ENCODE results near the gene TIMM29. TPM values are rescaled to one million over a fixed set of nuclear protein-coding genes. Genes with fewer than 3 reads are reported as not detected.

Gene TIMM29
- total RNA-seq (10 to 100 TPM; 19.2 to 40.4 (median 37.2) TPM), total RNA-seq (13.9 to 38.5 (median 25.3) reads per million in 29 experiments)
- total RNA-seq (2013): 34.3 TPM

GRCh38 chr19:10928563-10929401, at the start of gene TIMM29, which contains the start of gene YIPF2:
Gene TIMM29 (plus strand): TSS chr19:10928811. CDS start chr19:10928823, 12 bp downstream.
Gene YIPF2 (minus strand): TSS chr19:10928639. CDS start chr19:10928410, 229 bp downstream.
- ChIA-PET POLR2A (interaction anchor here in 1 of 2 donors (0.6 kb wide), 1 partner anchor 410 kb away, joined by 3 read pairs; no protein-coding TSS in a partner anchor), CTCF (no interaction called here)
- Mint-ChIP-seq H3K4me3 (peak within 1 kb of the TSS; percentile 90 to 92 (median 91)), H3K36me3 (peaks cover 5% of the 10 kb centered on the region), H3K4me1 (peaks cover 17 to 31% (median 27%) of the 10 kb centered on the region in 3 donors), H3K9me3 (no peaks in the 10 kb centered on the region), H3K27ac (peak within 1 kb of the TSS; percentile 87 to 93), H3K27me3 (no peaks in the 10 kb centered on the region)
- H3K4me1 ChIP-seq (ENCODE audit: control insufficient read depth in 1 of 2, extremely low read depth in 1 of 2, insufficient read depth in 2 of 2, low read length in 2 of 2): peaks cover 13 to 36% of the 10 kb centered on the region in 2 experiments
- H3K9me3 ChIP-seq: no peaks in the 10 kb centered on the region
- ATAC-seq (replicated peaks in 1 of 4) (peak; percentile 86 to 93 (median 89)), DNase-seq (peak; percentile 83 to 96 (median 89))
- peak within 1 kb of the TSS; percentile 58 to 79 for H3K4me3 ChIP-seq (ENCODE audit: control insufficient read depth in 1 of 2, extremely low read depth in 1 of 2, low read length in 1 of 2)
- peaks cover 3 to 20% of the 10 kb centered on the region in 2 donors for H3K36me3 ChIP-seq (ENCODE audit: control insufficient read depth in 2 of 2, extremely low read depth in 1 of 2, insufficient read depth in 1 of 2, low read length in 1 of 2)
- H3K27ac ChIP-seq (ENCODE audit: low read length): peak within 1 kb of the TSS; percentile 59
- under 1% methylated on average over 93 of the region's 96 CpGs for WGBS (ENCODE audit: insufficient coverage)
- no peaks in the 10 kb centered on the region for H3K27me3 ChIP-seq (replicated peaks in 1 of 2; ENCODE audit: control insufficient read depth in 2 of 2, extremely low read depth in 1 of 2, insufficient read depth in 2 of 2, low read length in 1 of 2)

GRCh38 chr19:10881403-10882107, 47.1 kb upstream of the TIMM29 start:
- no peaks in the 10 kb centered on the region for H3K9me3 Mint-ChIP-seq
- H3K27ac Mint-ChIP-seq: no peak overlapping the region
- 90% methylated on average over 11 of the region's 14 CpGs for WGBS (ENCODE audit: insufficient coverage)
- ATAC-seq (replicated peaks in 1 of 4): no peak
- no peaks in the 10 kb centered on the region for H3K27me3 Mint-ChIP-seq
- no peak overlapping the region for H3K4me3 ChIP-seq (ENCODE audit: control insufficient read depth in 1 of 2, extremely low read depth in 1 of 2, low read length in 1 of 2)
- H3K27me3 ChIP-seq (replicated peaks in 1 of 2; ENCODE audit: control insufficient read depth in 2 of 2, extremely low read depth in 1 of 2, insufficient read depth in 2 of 2, low read length in 1 of 2): no peaks in the 10 kb centered on the region
- H3K36me3 Mint-ChIP-seq: no peaks in the 10 kb centered on the region
- no peaks in the 10 kb centered on the region for H3K36me3 ChIP-seq (ENCODE audit: control insufficient read depth in 2 of 2, extremely low read depth in 1 of 2, insufficient read depth in 1 of 2, low read length in 1 of 2)
- POLR2A ChIA-PET: no interaction called here
- peaks cover 0 to 11% of the 10 kb centered on the region in 2 experiments for H3K4me1 ChIP-seq (ENCODE audit: control insufficient read depth in 1 of 2, extremely low read depth in 1 of 2, insufficient read depth in 2 of 2, low read length in 2 of 2)
- no peak overlapping the region for H3K4me3 Mint-ChIP-seq
- H3K27ac ChIP-seq (ENCODE audit: low read length): no peak overlapping the region
- H3K4me1 Mint-ChIP-seq: peaks cover 8 to 22% (median 22%) of the 10 kb centered on the region in 3 donors
- no peak for DNase-seq
- H3K9me3 ChIP-seq: no peaks in the 10 kb centered on the region
- CTCF ChIA-PET: no interaction called here

GRCh38 chr19:10882108-10882457, 46.5 kb upstream of the TIMM29 start:
- WGBS (ENCODE audit: insufficient coverage): 92% methylated on average over 4 of the region's 9 CpGs
- ATAC-seq (replicated peaks in 1 of 4) (no peak), DNase-seq (no peak)
- Mint-ChIP-seq H3K27ac (no peak overlapping the region), H3K4me3 (no peak overlapping the region), H3K9me3 (no peaks in the 10 kb centered on the region), H3K4me1 (peaks cover 8 to 18% (median 18%) of the 10 kb centered on the region in 3 donors), H3K36me3 (no peaks in the 10 kb centered on the region), H3K27me3 (no peaks in the 10 kb centered on the region)
- H3K4me3 ChIP-seq (ENCODE audit: control insufficient read depth in 1 of 2, extremely low read depth in 1 of 2, low read length in 1 of 2): no peak overlapping the region
- POLR2A ChIA-PET: no interaction called here
- H3K9me3 ChIP-seq: no peaks in the 10 kb centered on the region
- no peaks in the 10 kb centered on the region for H3K27me3 ChIP-seq (replicated peaks in 1 of 2; ENCODE audit: control insufficient read depth in 2 of 2, extremely low read depth in 1 of 2, insufficient read depth in 2 of 2, low read length in 1 of 2)
- no peak overlapping the region for H3K27ac ChIP-seq (ENCODE audit: low read length)
- CTCF ChIA-PET: no interaction called here
- H3K4me1 ChIP-seq (ENCODE audit: control insufficient read depth in 1 of 2, extremely low read depth in 1 of 2, insufficient read depth in 2 of 2, low read length in 2 of 2): peaks cover 0 to 11% of the 10 kb centered on the region in 2 experiments
- H3K36me3 ChIP-seq (ENCODE audit: control insufficient read depth in 2 of 2, extremely low read depth in 1 of 2, insufficient read depth in 1 of 2, low read length in 1 of 2): no peaks in the 10 kb centered on the region

GRCh38 chr19:10884274-10884673, 44.3 kb upstream of the TIMM29 start:
- H3K36me3 Mint-ChIP-seq: no peaks in the 10 kb centered on the region
- Histone ChIP-seq H3K27me3 (replicated peaks in 1 of 2; ENCODE audit: control insufficient read depth in 2 of 2, extremely low read depth in 1 of 2, insufficient read depth in 2 of 2, low read length in 1 of 2) (no peaks in the 10 kb centered on the region), H3K4me1 (ENCODE audit: control insufficient read depth in 1 of 2, extremely low read depth in 1 of 2, insufficient read depth in 2 of 2, low read length in 2 of 2) (peaks cover 0 to 2% of the 10 kb centered on the region in 2 experiments), H3K4me3 (ENCODE audit: control insufficient read depth in 1 of 2, extremely low read depth in 1 of 2, low read length in 1 of 2) (no peak overlapping the region), H3K9me3 (no peaks in the 10 kb centered on the region), H3K27ac (ENCODE audit: low read length) (no peak overlapping the region), H3K36me3 (ENCODE audit: control insufficient read depth in 2 of 2, extremely low read depth in 1 of 2, insufficient read depth in 1 of 2, low read length in 1 of 2) (no peaks in the 10 kb centered on the region)
- POLR2A ChIA-PET: no interaction called here
- CTCF ChIA-PET: no interaction called here
- WGBS (ENCODE audit: insufficient coverage): 83% methylated on average over 1 of the region's 2 CpGs
- H3K4me3 Mint-ChIP-seq: no peak overlapping the region
- ATAC-seq (replicated peaks in 1 of 4) (no peak), DNase-seq (no peak)
- peaks cover 8 to 12% (median 10%) of the 10 kb centered on the region in 3 donors for H3K4me1 Mint-ChIP-seq
- no peak overlapping the region for H3K27ac Mint-ChIP-seq
- no peaks in the 10 kb centered on the region for H3K27me3 Mint-ChIP-seq
- H3K9me3 Mint-ChIP-seq: no peaks in the 10 kb centered on the region

- Histone ChIP-seq H3K36me3 (ENCODE audit: control insufficient read depth in 2 of 2, extremely low read depth in 1 of 2, insufficient read depth in 1 of 2, low read length in 1 of 2) (no peaks in the 10 kb centered on the region), H3K4me1 (ENCODE audit: control insufficient read depth in 1 of 2, extremely low read depth in 1 of 2, insufficient read depth in 2 of 2, low read length in 2 of 2) (no peaks in the 10 kb centered on the region), H3K27ac (ENCODE audit: low read length) (no peak overlapping the region), H3K27me3 (replicated peaks in 1 of 2; ENCODE audit: control insufficient read depth in 2 of 2, extremely low read depth in 1 of 2, insufficient read depth in 2 of 2, low read length in 1 of 2) (no peaks in the 10 kb centered on the region), H3K9me3 (no peaks in the 10 kb centered on the region), H3K4me3 (ENCODE audit: control insufficient read depth in 1 of 2, extremely low read depth in 1 of 2, low read length in 1 of 2) (no peak overlapping the region)
- ATAC-seq (replicated peaks in 1 of 4): no peak
- no peak for DNase-seq
- ChIA-PET POLR2A (no interaction called here), CTCF (interaction anchor here in 1 of 2 donors (0.6 kb wide), 1 partner anchor 567 kb away, joined by 5 read pairs; no protein-coding TSS in a partner anchor)
- WGBS (ENCODE audit: insufficient coverage): 98% methylated on average over 12 of the region's 20 CpGs
- Mint-ChIP-seq H3K4me3 (no peak overlapping the region), H3K9me3 (no peaks in the 10 kb centered on the region), H3K27me3 (no peaks in the 10 kb centered on the region), H3K36me3 (no peaks in the 10 kb centered on the region), H3K4me1 (peaks cover 3 to 9% (median 8%) of the 10 kb centered on the region in 3 donors), H3K27ac (no peak overlapping the region)
Measured at GRCh38 chr19:10885201-10886169, 43.1 kb upstream of the TIMM29 start.

Measured in T-cell (primary cell).